Kidney tubule cell (primary cell): ENCODE measurements around the gene SEMA4G.

ENCODE experiments used
- DNase-seq: peaks from one replicate; pipeline ENCODE4 v3.0.0-alpha.2; 2018; ENCODE audit warnings: low spot score

Gene SEMA4G

GRCh38 chr10:101007915-101008822 lies 38.9 kb downstream of the SEMA4G start:
- no peak for DNase-seq

- no peak for DNase-seq
Measured at GRCh38 chr10:101008823-101009423, 39.6 kb downstream of the SEMA4G start.

GRCh38 chr10:101010329-101010728 lies 41.0 kb downstream of the SEMA4G start:
- DNase-seq, result no peak

- no peak for DNase-seq
Measured at GRCh38 chr10:101011517-101012423, 42.5 kb downstream of the SEMA4G start.

GRCh38 chr10:101012525-101013364 lies 43.4 kb downstream of the SEMA4G start:
- DNase-seq, result peak; percentile 95

GRCh38 chr10:101013365-101013825 lies 44.1 kb downstream of the SEMA4G start:
- no peak for DNase-seq

GRCh38 chr10:101014230-101014884 lies 45.1 kb downstream of the SEMA4G start:
- peak; percentile 71 for DNase-seq

GRCh38 chr10:101014966-101015581 lies 45.8 kb downstream of the SEMA4G start:
- DNase-seq, result peak; percentile 94

GRCh38 chr10:101015582-101015973 lies 46.3 kb downstream of the SEMA4G start:
- no peak for DNase-seq

- DNase-seq, result no peak
Measured at GRCh38 chr10:101016814-101017213, 47.5 kb downstream of the SEMA4G start.

- DNase-seq, result no peak
Measured at GRCh38 chr10:101018118-101018599, 48.9 kb downstream of the SEMA4G start.

GRCh38 chr10:101018600-101019439 lies 49.5 kb downstream of the SEMA4G start:
- peak; percentile 83 for DNase-seq
